Measurements from ENCODE around the gene SPRED1.

DNA sequence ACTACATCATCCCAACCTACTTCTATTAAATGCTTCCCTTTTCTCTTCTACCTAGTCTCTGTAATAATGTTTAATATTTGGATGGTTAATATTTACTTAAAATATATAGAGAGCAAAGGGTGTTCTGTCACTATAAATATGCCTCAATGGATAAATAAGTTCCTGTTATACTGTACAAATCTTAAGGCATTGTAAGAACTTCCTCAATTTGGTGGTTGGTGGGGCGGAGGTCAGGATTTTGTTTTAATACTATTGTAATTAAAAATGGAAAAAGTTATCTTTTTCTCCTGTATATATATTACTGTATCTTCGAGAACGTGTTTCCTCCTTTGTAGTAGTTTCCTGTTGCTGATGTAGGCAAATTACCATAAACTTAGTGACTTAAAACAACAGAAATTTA, 41.5 kb downstream of the SPRED1 start:
- TF ChIP-seq, protein P1, sequence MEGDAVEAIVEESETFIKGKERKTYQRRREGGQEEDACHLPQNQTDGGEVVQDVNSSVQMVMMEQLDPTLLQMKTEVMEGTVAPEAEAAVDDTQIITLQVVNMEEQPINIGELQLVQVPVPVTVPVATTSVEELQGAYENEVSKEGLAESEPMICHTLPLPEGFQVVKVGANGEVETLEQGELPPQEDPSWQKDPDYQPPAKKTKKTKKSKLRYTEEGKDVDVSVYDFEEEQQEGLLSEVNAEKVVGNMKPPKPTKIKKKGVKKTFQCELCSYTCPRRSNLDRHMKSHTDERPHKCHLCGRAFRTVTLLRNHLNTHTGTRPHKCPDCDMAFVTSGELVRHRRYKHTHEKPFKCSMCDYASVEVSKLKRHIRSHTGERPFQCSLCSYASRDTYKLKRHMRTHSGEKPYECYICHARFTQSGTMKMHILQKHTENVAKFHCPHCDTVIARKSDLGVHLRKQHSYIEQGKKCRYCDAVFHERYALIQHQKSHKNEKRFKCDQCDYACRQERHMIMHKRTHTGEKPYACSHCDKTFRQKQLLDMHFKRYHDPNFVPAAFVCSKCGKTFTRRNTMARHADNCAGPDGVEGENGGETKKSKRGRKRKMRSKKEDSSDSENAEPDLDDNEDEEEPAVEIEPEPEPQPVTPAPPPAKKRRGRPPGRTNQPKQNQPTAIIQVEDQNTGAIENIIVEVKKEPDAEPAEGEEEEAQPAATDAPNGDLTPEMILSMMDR (IDR thresholded peaks at IDR 0.05), result no peak
- no peak for TF ChIP-seq EZH2 (IDR thresholded peaks at IDR 0.05; ENCODE audit: borderline replicate concordance, insufficient read depth, low read depth, low read length, poor library complexity, severe bottlenecking)
